Measurements from ENCODE around the gene RGS7.

The RGS7 gene

GRCh38 chr1:241063276-241063675, 293.7 kb downstream of the RGS7 start:
- TF ChIP-seq CTCF (IDR thresholded peaks at IDR 0.05; ENCODE audit: extremely low read depth, missing control alignments) = no peak
- DNase-seq (ENCODE audit: low spot score) = no peak

DNA sequence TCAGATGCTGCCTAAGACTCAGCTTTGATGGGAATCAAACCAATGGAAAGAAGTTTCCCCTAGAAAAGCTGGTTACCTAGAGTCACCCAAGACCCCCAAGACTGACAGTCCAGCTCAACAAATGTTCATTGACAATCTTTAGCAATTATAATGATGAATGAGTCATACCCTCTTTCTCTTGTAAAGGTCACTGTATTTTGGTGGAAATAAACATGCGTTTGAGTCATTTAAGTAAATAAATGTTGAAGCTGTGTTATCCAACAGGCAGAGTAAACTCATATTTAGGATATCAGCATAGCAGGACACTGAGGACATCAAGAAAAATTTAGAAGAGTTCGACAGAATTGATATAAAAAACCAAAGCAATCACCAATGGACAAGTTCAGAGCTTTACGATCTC, 295.9 kb downstream of the RGS7 start:
- TF ChIP-seq CTCF (IDR thresholded peaks at IDR 0.05; ENCODE audit: extremely low read depth, missing control alignments) = no peak

DNA sequence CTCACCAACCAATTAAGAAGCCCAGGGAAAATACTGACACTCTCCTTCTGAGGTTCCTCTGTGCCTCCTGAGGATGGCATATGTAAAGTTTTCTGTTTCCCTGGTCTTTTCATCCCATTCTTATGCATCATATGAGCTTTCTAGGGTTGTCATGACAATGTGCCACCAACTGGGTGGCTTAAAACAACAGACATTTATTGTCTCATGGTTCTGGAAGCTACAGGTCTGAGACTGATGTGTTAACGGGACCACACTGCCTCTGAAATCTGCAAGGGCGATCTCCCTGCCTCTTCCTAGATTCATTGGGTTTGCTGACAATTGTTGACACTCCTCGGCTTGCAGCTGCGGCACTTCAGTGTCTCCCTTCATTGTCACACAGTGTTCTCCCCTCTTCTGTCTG, 308.4 kb downstream of the RGS7 start:
- TF ChIP-seq CTCF (IDR thresholded peaks at IDR 0.05; ENCODE audit: extremely low read depth, missing control alignments) = no peak
- DNase-seq (ENCODE audit: low spot score) = no peak

More for the DNA sequence above, 295.9 kb downstream of the RGS7 start:
- DNase-seq (ENCODE audit: low spot score) = no peak

GRCh38 chr1:241045659-241046058, 311.3 kb downstream of the RGS7 start:
- DNase-seq (ENCODE audit: low spot score) = no peak

GRCh38 chr1:241034203-241034936, 322.6 kb downstream of the RGS7 start:
- no peak for DNase-seq (ENCODE audit: low spot score)
- TF ChIP-seq CTCF (IDR thresholded peaks at IDR 0.05; ENCODE audit: extremely low read depth, missing control alignments) = no peak

More at GRCh38 chr1:241045659-241046058, 311.3 kb downstream of the RGS7 start:
- no peak for TF ChIP-seq CTCF (IDR thresholded peaks at IDR 0.05; ENCODE audit: extremely low read depth, missing control alignments)

DNA sequence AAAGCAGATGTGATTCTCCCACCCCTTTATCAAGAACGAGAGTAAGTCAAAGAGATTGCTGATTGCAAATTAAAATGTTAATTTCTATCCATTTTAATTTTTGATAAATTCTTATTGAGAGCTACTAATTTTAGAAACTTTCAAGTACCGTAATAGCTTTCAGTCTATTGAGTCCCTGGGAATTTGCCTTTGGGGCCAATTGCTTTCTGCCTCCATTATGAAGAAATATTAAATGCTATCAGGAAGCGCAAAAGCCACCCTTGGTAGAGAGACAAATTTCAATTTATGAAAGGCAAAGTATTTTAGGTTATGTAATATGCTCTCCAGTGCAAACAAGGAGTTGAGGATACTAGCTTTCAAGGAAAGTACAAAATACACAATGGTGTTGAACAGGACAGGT, 332.2 kb downstream of the RGS7 start:
- no peak for TF ChIP-seq CTCF (IDR thresholded peaks at IDR 0.05; ENCODE audit: extremely low read depth, missing control alignments)
- DNase-seq (ENCODE audit: low spot score) = no peak

GRCh38 chr1:241022366-241022765, 334.6 kb downstream of the RGS7 start:
- no peak for DNase-seq (ENCODE audit: low spot score)
- no peak for TF ChIP-seq CTCF (IDR thresholded peaks at IDR 0.05; ENCODE audit: extremely low read depth, missing control alignments)
